H1 (cell line): ENCODE measurements around the gene BRAT1. TPM values are rescaled to one million over a fixed set of nuclear protein-coding genes. Genes with fewer than 3 reads are reported as not detected.

Source experiments
- CTCF ChIA-PET: fragments of 300-600 bp; sonication (Branson Sonifier 250); formaldehyde crosslinking; loops from one replicate; lab custom pipeline; 2021; ENCODE audit not compliant: partially characterized antibody; lab: Charles Lee
- POLR2A ChIA-PET: fragments of 300-600 bp; sonication (Branson Sonifier 250); formaldehyde crosslinking; loops from one replicate; lab custom pipeline; 2021; ENCODE audit warnings: inconsistent platforms; ENCODE audit not compliant: partially characterized antibody; lab: Charles Lee
- DNase-seq, 2 experiments: peaks; one replicate each; pipeline versions ENCODE4 v3.0.0 to v3.0.0-alpha.2; 2010 to 2022; ENCODE audit warnings: low spot score in 2 of 2, low read depth in 1 of 2, mixed read lengths in 1 of 2
- FAIRE-seq: peaks from 2 replicates; lab custom pipeline; 2011; peaks lifted over from hg19 to GRCh38; lab: Jason Lieb, UNC
- H2AFZ ChIP-seq: 2 replicates; pipeline ENCODE4 v1.8.1; 2012; ENCODE audit warnings: low read length, inconsistent platforms
- H2AK5ac ChIP-seq: 2 replicates; pipeline ENCODE4 v1.6.1; 2013; ENCODE audit warnings: low read depth, low read length
- H2BK120ac ChIP-seq: replicated peaks from 2 replicates; pipeline ENCODE3; 2013; ENCODE audit warnings: low read depth, low read length, inconsistent platforms
- H2BK12ac ChIP-seq: 2 replicates; pipeline ENCODE4 v1.6.1; 2013; ENCODE audit warnings: low read depth, low read length
- H2BK15ac ChIP-seq: 2 replicates; pipeline ENCODE4 v1.6.1; 2013; ENCODE audit warnings: low read length
- H2BK20ac ChIP-seq: 2 replicates; pipeline ENCODE4 v1.6.1; 2013; ENCODE audit warnings: low read length
- H2BK5ac ChIP-seq: 2 replicates; pipeline ENCODE4 v1.6.1; 2013; ENCODE audit warnings: low read depth, low read length
- H3K14ac ChIP-seq: 2 replicates; pipeline ENCODE4 v1.6.1; 2013; ENCODE audit warnings: inconsistent platforms; ENCODE audit not compliant: insufficient read length
- H3K18ac ChIP-seq: 2 replicates; pipeline ENCODE4 v1.6.1; 2013; ENCODE audit warnings: low read length; ENCODE audit errors: extremely low read depth
- H3K23ac ChIP-seq: 2 replicates; pipeline ENCODE4 v1.6.1; 2013; ENCODE audit warnings: inconsistent platforms; ENCODE audit not compliant: insufficient read length
- H3K23me2 ChIP-seq: 2 replicates; pipeline ENCODE4 v1.6.1; 2013; ENCODE audit warnings: low read depth, low read length
- H3K27ac ChIP-seq: 2 replicates; pipeline ENCODE4 v1.6.1; 2011; ENCODE audit warnings: low read depth, low read length, inconsistent platforms
- H3K27me3 ChIP-seq, 4 experiments: replicated peaks in 1 of 4; 1 replicate in 1 of 4; 2 replicates in 3 of 4; pipeline versions ENCODE4 v1.6.1 to v1.8.1; 2011 to 2013; ENCODE audit warnings: low read length in 3 of 4, mild to moderate bottlenecking in 3 of 4, inconsistent platforms in 2 of 4, mixed read lengths in 2 of 4, moderate library complexity in 1 of 4; ENCODE audit not compliant: control insufficient read depth in 3 of 4, insufficient read depth in 3 of 4; ENCODE audit errors: extremely low read depth in 1 of 4
- H3K36me3 ChIP-seq, 4 experiments: 2 replicates each; pipeline versions ENCODE4 v1.6.1 to v1.8.1; 2011 to 2013; ENCODE audit warnings: mild to moderate bottlenecking in 4 of 4, low read length in 3 of 4, moderate library complexity in 2 of 4, control low read depth in 1 of 4, inconsistent platforms in 1 of 4; ENCODE audit not compliant: insufficient read depth in 4 of 4, control insufficient read depth in 2 of 4
- H3K4ac ChIP-seq: replicated peaks from 2 replicates; pipeline ENCODE3; 2013; ENCODE audit warnings: low read length, low read depth, mixed read lengths, inconsistent platforms; ENCODE audit not compliant: insufficient read length
- H3K4me1 ChIP-seq, 4 experiments: replicated peaks in 1 of 4; 1 replicate in 1 of 4; 2 replicates in 3 of 4; pipeline versions ENCODE4 v1.6.1 to v1.8.1; 2011 to 2013; ENCODE audit warnings: low read length in 3 of 4, inconsistent platforms in 2 of 4, mixed read lengths in 1 of 4; ENCODE audit not compliant: insufficient read depth in 4 of 4, control insufficient read depth in 3 of 4
- H3K4me2 ChIP-seq, 2 experiments: 2 replicates each; pipeline versions ENCODE4 v1.6.1 to v1.8.1; 2011 to 2013; ENCODE audit warnings: low read depth in 2 of 2, low read length in 2 of 2, control low read depth in 1 of 2, inconsistent platforms in 1 of 2, mild to moderate bottlenecking in 1 of 2; ENCODE audit not compliant: insufficient read depth in 1 of 2
- H3K4me3 ChIP-seq, 4 experiments: fragments of 200-600, 300-600 bp in 1 of 4; sonication (generic), shearing (Covaris generic), sonication (Bioruptor Twin) in 1 of 4; 2 replicates each; pipeline versions ENCODE4 v1.5.1 to v1.8.1; 2011 to 2016; ENCODE audit warnings: low read length in 4 of 4, low read depth in 3 of 4, control low read depth in 2 of 4, inconsistent platforms in 2 of 4, mild to moderate bottlenecking in 2 of 4, mixed read lengths in 1 of 4, moderate library complexity in 1 of 4; ENCODE audit not compliant: insufficient read depth in 2 of 4; ENCODE audit errors: extremely low read depth in 1 of 4
- H3K56ac ChIP-seq: replicated peaks from 2 replicates; pipeline ENCODE3; 2013; ENCODE audit warnings: low read depth, mild to moderate bottlenecking, mixed read lengths, low read length, inconsistent platforms; ENCODE audit not compliant: insufficient read length
- H3K79me1 ChIP-seq: 2 replicates; pipeline ENCODE4 v1.6.1; 2013; ENCODE audit warnings: low read depth, low read length, control low read depth
- H3K79me2 ChIP-seq, 2 experiments: 2 replicates each; pipeline versions ENCODE4 v1.6.1 to v1.8.1; 2012 to 2013; ENCODE audit warnings: low read length in 2 of 2, mild to moderate bottlenecking in 2 of 2, inconsistent platforms in 1 of 2; ENCODE audit not compliant: insufficient read depth in 2 of 2, control insufficient read depth in 1 of 2
- H3K9ac ChIP-seq, 4 experiments: replicated peaks in 1 of 4; 1 replicate in 1 of 4; 2 replicates in 3 of 4; pipeline versions ENCODE4 v1.6.1 to v1.8.1; 2011 to 2013; ENCODE audit warnings: low read depth in 3 of 4, low read length in 3 of 4, control low read depth in 2 of 4, mild to moderate bottlenecking in 2 of 4, moderate library complexity in 2 of 4, inconsistent platforms in 1 of 4; ENCODE audit errors: extremely low read depth in 1 of 4
- H3K9me3 ChIP-seq, 2 experiments: 2 replicates each; pipeline versions ENCODE4 v1.6.1 to v1.8.1; 2012 to 2013; ENCODE audit warnings: mild to moderate bottlenecking in 2 of 2, moderate library complexity in 2 of 2, control low read depth in 1 of 2, inconsistent platforms in 1 of 2, low read depth in 1 of 2, low read length in 1 of 2, mixed read lengths in 1 of 2; ENCODE audit not compliant: insufficient read depth in 2 of 2
- H4K20me1 ChIP-seq, 2 experiments: replicated peaks in 1 of 2; 2 replicates each; pipeline versions ENCODE3 to v1.8.1; 2011 to 2013; ENCODE audit warnings: inconsistent platforms in 2 of 2, low read length in 2 of 2, mild to moderate bottlenecking in 1 of 2; ENCODE audit not compliant: insufficient read depth in 2 of 2, control insufficient read depth in 1 of 2
- H4K5ac ChIP-seq: 2 replicates; pipeline ENCODE4 v1.6.1; 2013; ENCODE audit warnings: low read length, low read depth, mixed read lengths, inconsistent platforms; ENCODE audit not compliant: insufficient read length
- H4K8ac ChIP-seq: 2 replicates; pipeline ENCODE4 v1.8.0; 2013; ENCODE audit warnings: mild to moderate bottlenecking, moderate library complexity, low read length, inconsistent platforms; ENCODE audit not compliant: insufficient read depth; ENCODE audit errors: extremely low read depth
- H4K91ac ChIP-seq: replicated peaks from 2 replicates; pipeline ENCODE3; 2013; ENCODE audit warnings: low read length, mixed read lengths, inconsistent platforms; ENCODE audit not compliant: insufficient read length
- ATF3 ChIP-seq: IDR thresholded peaks from 2 replicates; pipeline ENCODE4 v1.6.1; 2011; ENCODE audit warnings: low read depth, mild to moderate bottlenecking, low read length; ENCODE audit not compliant: insufficient read depth
- GABPA ChIP-seq: IDR thresholded peaks from 2 replicates; pipeline ENCODE4 v1.6.1; 2011; ENCODE audit warnings: mild to moderate bottlenecking, low read length, moderate library complexity, borderline replicate concordance; ENCODE audit not compliant: insufficient read depth
- MAX ChIP-seq: IDR thresholded peaks from 2 replicates; pipeline ENCODE4 v1.6.1; 2012; ENCODE audit warnings: inconsistent platforms
- NANOG ChIP-seq: IDR thresholded peaks from 2 replicates; pipeline ENCODE4 v1.6.1; 2011; ENCODE audit warnings: low read length, low read depth, mild to moderate bottlenecking, inconsistent platforms; ENCODE audit not compliant: insufficient read depth, poor library complexity, severe bottlenecking
- POU5F1 ChIP-seq: IDR thresholded peaks from 2 replicates; pipeline ENCODE4 v1.6.1; 2011; ENCODE audit warnings: low read depth, mild to moderate bottlenecking, low read length, moderate library complexity
- RNF2 ChIP-seq: fragments of 200-900, 300-1000 bp; sonication (generic); IDR thresholded peaks from 2 replicates; pipeline ENCODE4 v1.7.1; 2016; ENCODE audit warnings: borderline replicate concordance, low read depth, mild to moderate bottlenecking, antibody characterized with exemption, low read length; ENCODE audit not compliant: poor library complexity, severe bottlenecking; ENCODE audit errors: missing control alignments
- SIRT6 ChIP-seq: IDR thresholded peaks from one replicate; pipeline ENCODE4 v1.7.1; 2012; ENCODE audit warnings: low read length, inconsistent platforms
- SP2 ChIP-seq: IDR thresholded peaks from 2 replicates; pipeline ENCODE4 v1.6.1; 2012; ENCODE audit warnings: mild to moderate bottlenecking, low read length, inconsistent platforms
- SUZ12 ChIP-seq: fragments of 200-600 bp; sonication (generic); IDR thresholded peaks from 2 replicates; pipeline ENCODE4 v1.6.1; 2012; ENCODE audit warnings: mild to moderate bottlenecking, inconsistent platforms, low read length, moderate library complexity, mixed read lengths
- TAF7 ChIP-seq: optimal IDR thresholded peaks from 2 replicates; pipeline ENCODE3; 2011; ENCODE audit warnings: low read depth, mild to moderate bottlenecking, inconsistent platforms, low read length, moderate library complexity, borderline replicate concordance
- WGBS, 2 experiments: shearing (Covaris generic) in 1 of 2; methylation state at CpG; one replicate each; pipeline versions ENCODE4 v1.1.6 to v1.1.7; 2013 to 2015; ENCODE audit warnings: low lambda C conversion rate in 2 of 2, mixed read lengths in 2 of 2, inconsistent platforms in 1 of 2, low coverage in 1 of 2, missing lambda C conversion rate in 1 of 2; ENCODE audit not compliant: insufficient replicate concordance in 2 of 2, insufficient coverage in 1 of 2, insufficient read length in 1 of 2; ENCODE audit errors: extremely low coverage in 1 of 2, missing lambda C conversion rate in 1 of 2; 5-methylcytosine and 5-hydroxymethylcytosine counted together
- polyA plus RNA-seq, 7 experiments: library from polyadenylated mRNA; depleted of rRNA in 3 of 7; stranded (reverse) in 5 of 7; unstranded in 2 of 7; fragments of >200 nt in 5 of 7; fragments of 200-250 nt in 2 of 7; gene quantifications; 1 replicate in 5 of 7; 2 replicates in 1 of 7; 4 replicates in 1 of 7; pipeline versions ENCODE4 v1.2.1 to v1.2.3, GENCODE V29; 2011 to 2013; ENCODE audit warnings: missing spikeins in 2 of 7, mixed read lengths in 2 of 7
- total RNA-seq: library from RNA; stranded (reverse); fragmentation: NEBNext Ultra II Directional; extraction: Animal tissue kit (Norgen Biotek cat#: 25700); gene quantifications from 2 replicates; pipeline ENCODE4 v1.2.1, GENCODE V29; 2021
- TF ChIP-seq, protein P1 (sequence below): IDR thresholded peaks from 2 replicates; pipeline ENCODE4 v1.6.1; 2012; ENCODE audit warnings: inconsistent platforms

Gene BRAT1
- total and polyA plus RNA-seq, 2 of the 8 experiments (the other 6 are each of a cell fraction or from before 2014, with no cell fraction given), result 36.8 to 42.3 TPM

DNA sequence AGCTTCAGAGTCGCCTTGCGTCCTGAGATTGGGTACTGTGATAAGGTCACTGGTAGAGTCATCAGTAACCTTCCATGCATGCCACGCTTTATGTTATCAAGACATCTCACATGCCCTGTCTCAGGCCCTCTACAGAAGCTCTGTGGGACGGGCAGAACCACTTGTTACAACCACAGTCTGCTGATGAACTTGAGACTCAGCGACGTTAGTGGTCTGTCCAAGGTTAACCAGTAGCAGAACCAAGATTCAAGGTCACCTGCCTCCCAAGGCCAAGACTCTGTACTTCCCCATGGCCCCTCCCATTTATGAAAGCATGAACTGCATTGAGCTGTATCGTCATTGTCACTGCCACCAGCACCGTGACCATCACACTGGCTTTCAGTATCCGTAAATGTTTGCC is 18.4 kb upstream of the BRAT1 start:
- FAIRE-seq (no peak), DNase-seq (no peak)
- H3K4me3 ChIP-seq, result no peak overlapping the region
- H3K56ac ChIP-seq, result no peak overlapping the region
- H3K4ac ChIP-seq, result no peak overlapping the region
- no peak overlapping the region for H3K14ac ChIP-seq
- TF ChIP-seq POU5F1 (no peak), SUZ12 (no peak), MAX (no peak), GABPA (no peak), RNF2 (no peak), NANOG (no peak), ATF3 (no peak), SP2 (no peak), SIRT6 (no peak), TAF7 (no peak)
- TF ChIP-seq, protein P1, sequence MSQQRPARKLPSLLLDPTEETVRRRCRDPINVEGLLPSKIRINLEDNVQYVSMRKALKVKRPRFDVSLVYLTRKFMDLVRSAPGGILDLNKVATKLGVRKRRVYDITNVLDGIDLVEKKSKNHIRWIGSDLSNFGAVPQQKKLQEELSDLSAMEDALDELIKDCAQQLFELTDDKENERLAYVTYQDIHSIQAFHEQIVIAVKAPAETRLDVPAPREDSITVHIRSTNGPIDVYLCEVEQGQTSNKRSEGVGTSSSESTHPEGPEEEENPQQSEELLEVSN, result no peak
- peaks cover 0 to 2% (median 0%) of the 10 kb centered on the region in 4 experiments; a peak in 1 of 7 replicates for H3K4me1 ChIP-seq
- H3K27ac ChIP-seq, result no peak overlapping the region
- no peak overlapping the region for H3K23ac ChIP-seq
- H3K9ac ChIP-seq, result no peak overlapping the region
- no peak overlapping the region for H2BK20ac ChIP-seq
- H3K79me2 ChIP-seq, result no peaks in the 10 kb centered on the region
- H2BK15ac ChIP-seq, result no peak overlapping the region
- POLR2A ChIA-PET, result no interaction called here
- no peak overlapping the region for H4K5ac ChIP-seq
- CTCF ChIA-PET, result interaction anchor here (0.6 to 3.7 kb wide), 16 partner anchors 11 to 109 kb away, joined by 3 to 18 read pairs (median 3); no protein-coding TSS in a partner anchor
- no peaks in the 10 kb centered on the region for H3K9me3 ChIP-seq
- no peaks in the 10 kb centered on the region; the same call in 1 of the 2 replicates for H3K23me2 ChIP-seq
- H2BK12ac ChIP-seq, result no peak overlapping the region
- H4K91ac ChIP-seq, result no peak overlapping the region
- no peak overlapping the region for H3K18ac ChIP-seq
- H2BK120ac ChIP-seq, result no peak overlapping the region
- peaks cover 0 to 2% of the 10 kb centered on the region in 2 experiments for H4K20me1 ChIP-seq
- no peaks in the 10 kb centered on the region for H3K27me3 ChIP-seq
- no peak overlapping the region for H2BK5ac ChIP-seq
- no peak overlapping the region for H2AK5ac ChIP-seq
- no peak overlapping the region for H2AFZ ChIP-seq
- no peak overlapping the region for H3K4me2 ChIP-seq
- no peaks in the 10 kb centered on the region for H3K79me1 ChIP-seq
- WGBS, 2 experiments, result 90% methylated on average over 9 of the region's 9 CpGs; no CpG with 5 or more reads in 1 of the 2 experiments
- H4K8ac ChIP-seq, result no peak overlapping the region
- no peaks in the 10 kb centered on the region for H3K36me3 ChIP-seq
